Liver (tissue), 3 donors: ENCODE data around the gene DHRSX.

Experiments
- ATF3 ChIP-seq: IDR thresholded peaks from 2 replicates; pipeline ENCODE4 v1.6.1; 2016; ENCODE audit warnings: antibody characterized with exemption
- CTCF ChIP-seq: fragments of 150-350 bp; IDR thresholded peaks from 2 replicates; pipeline ENCODE4 v1.5.1; 2017; ENCODE audit warnings: improper control_type of control experiment, low read depth, low read length; ENCODE audit not compliant: missing input control
- EGR1 ChIP-seq, 2 donors: IDR thresholded peaks; 2 replicates each; pipeline ENCODE4 v1.6.1; 2016 to 2018; ENCODE audit warnings: antibody characterized with exemption in 2 of 2, low read depth in 2 of 2
- FOXA1 ChIP-seq: IDR thresholded peaks from 2 replicates; pipeline ENCODE4 v1.6.1; 2016; ENCODE audit warnings: antibody characterized with exemption
- GABPA ChIP-seq, 2 donors: IDR thresholded peaks in 1 of 2; conservative IDR thresholded peaks in 1 of 2; 2 replicates each; pipeline ENCODE4 v1.6.1; 2016; ENCODE audit warnings: antibody characterized with exemption in 2 of 2, mild to moderate bottlenecking in 1 of 2, moderate library complexity in 1 of 2
- JUND ChIP-seq, 2 donors: IDR thresholded peaks; 2 replicates each; pipeline ENCODE4 v1.6.1; 2016; ENCODE audit warnings: antibody characterized with exemption in 2 of 2
- MAX ChIP-seq: IDR thresholded peaks from 2 replicates; pipeline ENCODE4 v1.6.1; 2016; ENCODE audit warnings: antibody characterized with exemption
- NR2F2 ChIP-seq: IDR thresholded peaks from 2 replicates; pipeline ENCODE4 v1.6.1; 2016; ENCODE audit warnings: antibody characterized with exemption
- REST ChIP-seq: IDR thresholded peaks from 2 replicates; pipeline ENCODE4 v1.6.1; 2016; ENCODE audit warnings: antibody characterized with exemption, mild to moderate bottlenecking
- RXRA ChIP-seq, 2 donors: IDR thresholded peaks; 2 replicates each; pipeline ENCODE4 v1.6.1; 2017 to 2018; ENCODE audit warnings: antibody characterized with exemption in 2 of 2, mild to moderate bottlenecking in 1 of 2
- TAF1 ChIP-seq: conservative IDR thresholded peaks from 2 replicates; pipeline ENCODE4 v1.6.1; 2016; ENCODE audit warnings: antibody characterized with exemption, mild to moderate bottlenecking
- YY1 ChIP-seq: IDR thresholded peaks from 2 replicates; pipeline ENCODE4 v1.6.1; 2016; ENCODE audit warnings: antibody characterized with exemption, mild to moderate bottlenecking
- donor health status: healthy.
- donor health status: healthy.

GRCh38 chrX:2402361-2402690 is 98.5 kb downstream of the DHRSX start:
- TF ChIP-seq GABPA (IDR thresholded peaks at IDR 0.05 in 1 of 2, conservative IDR thresholded peaks at IDR 0.05 in 1 of 2), result no peak
- no peak for TF ChIP-seq CTCF
- TF ChIP-seq MAX, result no peak
- no peak for TF ChIP-seq EGR1 (IDR thresholded peaks at IDR 0.05; ENCODE audit: low read depth in 2 of 2)
- no peak for TF ChIP-seq JUND (IDR thresholded peaks at IDR 0.05)
- TF ChIP-seq YY1, result no peak
- TF ChIP-seq FOXA1, result no peak
- TF ChIP-seq RXRA (IDR thresholded peaks at IDR 0.05), result no peak
- TF ChIP-seq ATF3, result no peak
- TF ChIP-seq TAF1, result no peak
- TF ChIP-seq NR2F2, result no peak
- TF ChIP-seq REST, result no peak
